Effector memory CD8-positive, alpha-beta T cell (primary cell): ENCODE measurements around the gene LRRC27.
"Not testable (repeated sequence)": the region's sequence is repeated elsewhere in the genome, so short reads cannot be mapped to it uniquely, and the experiment has no call there.

ENCODE experiments used
- ATAC-seq: fragments of 150-1000 bp; cut with Tn5 transposase; replicated peaks from 2 replicates; pipeline ENCODE4 v1.10.0; 2021; ENCODE audit warnings: mild to moderate bottlenecking, moderate library complexity
- DNase-seq, 3 experiments: peaks; one replicate each; pipeline ENCODE4 v3.0.0; 2021
- H3K27ac Mint-ChIP-seq, 2 donors: one replicate each; pipeline ENCODE4 v1.8.0; 2022; ENCODE audit warnings: mild to moderate bottlenecking in 2 of 2, mixed read lengths in 2 of 2, moderate library complexity in 2 of 2
- H3K27me3 Mint-ChIP-seq, 2 donors: one replicate each; pipeline ENCODE4 v1.8.0; 2022; ENCODE audit warnings: mixed read lengths in 2 of 2
- H3K36me3 Mint-ChIP-seq: one replicate; pipeline ENCODE4 v1.8.0; 2022; ENCODE audit warnings: mild to moderate bottlenecking, moderate library complexity, mixed read lengths; ENCODE audit not compliant: insufficient read depth
- H3K4me1 Mint-ChIP-seq, 2 donors: one replicate each; pipeline ENCODE4 v1.8.0; 2022; ENCODE audit warnings: low read depth in 2 of 2, mixed read lengths in 2 of 2
- H3K4me3 Mint-ChIP-seq, 2 donors: one replicate each; pipeline ENCODE4 v1.8.0; 2022; ENCODE audit warnings: mild to moderate bottlenecking in 2 of 2, mixed read lengths in 2 of 2, moderate library complexity in 2 of 2
- H3K9me3 Mint-ChIP-seq, 2 donors: one replicate each; pipeline ENCODE4 v1.8.0; 2022; ENCODE audit warnings: mixed read lengths in 2 of 2

Gene LRRC27

GRCh38 chr10:132330486-132330833 lies 1.5 kb upstream of the LRRC27 start:
- H3K27me3 Mint-ChIP-seq: no peaks in the 10 kb centered on the region
- peaks cover 30 to 51% of the 10 kb centered on the region in 2 donors for H3K4me1 Mint-ChIP-seq
- peak overlapping the region; percentile 89 to 92 for H3K4me3 Mint-ChIP-seq
- no peaks in the 10 kb centered on the region for H3K9me3 Mint-ChIP-seq
- H3K36me3 Mint-ChIP-seq: peaks cover 39% of the 10 kb centered on the region
- peak overlapping the region; percentile 88 to 89 for H3K27ac Mint-ChIP-seq
- no peak for DNase-seq
- ATAC-seq: no peak

DNA sequence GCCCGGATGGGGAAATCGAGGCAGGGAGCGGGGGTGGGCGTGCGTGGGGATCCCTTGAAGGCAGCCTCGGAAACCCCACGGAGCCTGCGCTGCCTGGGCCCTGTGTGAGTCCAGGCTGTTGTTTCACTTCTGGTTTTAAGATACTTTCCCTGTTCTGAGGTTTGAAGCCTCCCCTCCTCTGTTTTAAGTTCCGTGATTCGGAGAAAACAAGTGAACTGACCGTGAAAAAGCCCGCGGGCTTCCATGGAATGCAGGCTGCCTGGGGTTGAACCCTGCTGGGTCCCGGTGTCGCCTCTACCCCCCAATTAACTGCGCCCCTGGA lies 401 bp downstream of the LRRC27 start:
- peak; percentile 29 for ATAC-seq
- peaks cover 38 to 55% of the 10 kb centered on the region in 2 donors for H3K4me1 Mint-ChIP-seq
- no peak for DNase-seq
- no peaks in the 10 kb centered on the region for H3K9me3 Mint-ChIP-seq
- peak overlapping the region; percentile 89 to 92 for H3K4me3 Mint-ChIP-seq
- peak overlapping the region; percentile 89 to 91 for H3K27ac Mint-ChIP-seq
- H3K36me3 Mint-ChIP-seq: peaks cover 35% of the 10 kb centered on the region
- H3K27me3 Mint-ChIP-seq: no peaks in the 10 kb centered on the region

DNA sequence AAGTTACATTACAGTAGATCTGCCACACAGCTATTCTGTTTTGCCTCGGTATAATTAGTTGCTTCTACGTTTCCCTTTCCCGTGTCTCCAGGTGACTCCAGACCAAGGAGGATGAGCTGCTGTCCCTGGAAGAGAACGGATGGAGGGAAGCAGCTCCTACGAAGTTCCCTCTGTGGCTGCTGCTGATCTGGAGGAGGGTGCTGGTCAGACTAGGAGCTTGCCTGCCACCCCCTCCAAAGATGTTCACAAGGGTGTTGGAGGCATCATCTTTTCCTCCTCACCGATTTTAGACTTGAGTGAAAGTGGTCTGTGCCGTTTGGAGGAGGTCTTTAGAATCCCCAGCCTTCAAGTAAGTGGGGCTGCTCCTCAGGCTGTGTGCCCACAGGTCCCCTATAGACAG lies 1.4 kb downstream of the LRRC27 start:
- H3K27me3 Mint-ChIP-seq: no peaks in the 10 kb centered on the region
- H3K27ac Mint-ChIP-seq: peak overlapping the region; percentile 21 to 89
- H3K36me3 Mint-ChIP-seq: peaks cover 30% of the 10 kb centered on the region
- peaks cover 33 to 50% of the 10 kb centered on the region in 2 donors for H3K4me1 Mint-ChIP-seq
- no peak for DNase-seq
- H3K9me3 Mint-ChIP-seq: no peaks in the 10 kb centered on the region
- peak overlapping the region; percentile 89 to 92 for H3K4me3 Mint-ChIP-seq
- ATAC-seq: no peak

DNA sequence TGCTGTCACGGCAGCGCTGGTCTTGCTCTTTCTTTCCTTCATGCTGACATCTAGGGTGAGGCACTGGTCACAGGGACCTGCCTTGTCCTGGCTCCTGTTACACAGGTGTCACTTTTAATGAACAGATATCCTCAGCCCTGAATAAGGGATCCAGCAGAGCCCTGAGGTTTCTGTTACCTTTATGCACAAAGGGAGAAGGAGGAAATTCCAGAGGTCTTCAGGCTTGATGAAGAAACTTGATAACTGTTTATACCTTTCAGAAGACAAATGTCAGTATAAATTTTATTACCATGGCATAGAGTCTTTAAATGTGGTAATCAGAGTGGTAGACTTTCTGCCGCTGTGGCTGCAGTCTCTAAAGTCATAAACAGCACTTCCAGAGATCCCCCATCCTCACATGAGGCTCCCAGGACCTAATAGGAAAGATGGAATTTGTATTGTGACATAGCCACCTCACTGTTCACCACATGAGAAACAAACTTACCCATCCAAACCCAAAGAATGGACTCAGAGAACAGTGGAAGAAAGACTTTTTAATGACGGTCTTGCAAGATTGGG lies 2.7 kb downstream of the LRRC27 start:
- DNase-seq (no peak), ATAC-seq (no peak)
- Mint-ChIP-seq H3K27ac (no peak overlapping the region), H3K9me3 (no peaks in the 10 kb centered on the region), H3K27me3 (no peaks in the 10 kb centered on the region), H3K4me3 (no peak overlapping the region), H3K36me3 (peaks cover 30% of the 10 kb centered on the region), H3K4me1 (peaks cover 25 to 40% of the 10 kb centered on the region in 2 donors)

DNA sequence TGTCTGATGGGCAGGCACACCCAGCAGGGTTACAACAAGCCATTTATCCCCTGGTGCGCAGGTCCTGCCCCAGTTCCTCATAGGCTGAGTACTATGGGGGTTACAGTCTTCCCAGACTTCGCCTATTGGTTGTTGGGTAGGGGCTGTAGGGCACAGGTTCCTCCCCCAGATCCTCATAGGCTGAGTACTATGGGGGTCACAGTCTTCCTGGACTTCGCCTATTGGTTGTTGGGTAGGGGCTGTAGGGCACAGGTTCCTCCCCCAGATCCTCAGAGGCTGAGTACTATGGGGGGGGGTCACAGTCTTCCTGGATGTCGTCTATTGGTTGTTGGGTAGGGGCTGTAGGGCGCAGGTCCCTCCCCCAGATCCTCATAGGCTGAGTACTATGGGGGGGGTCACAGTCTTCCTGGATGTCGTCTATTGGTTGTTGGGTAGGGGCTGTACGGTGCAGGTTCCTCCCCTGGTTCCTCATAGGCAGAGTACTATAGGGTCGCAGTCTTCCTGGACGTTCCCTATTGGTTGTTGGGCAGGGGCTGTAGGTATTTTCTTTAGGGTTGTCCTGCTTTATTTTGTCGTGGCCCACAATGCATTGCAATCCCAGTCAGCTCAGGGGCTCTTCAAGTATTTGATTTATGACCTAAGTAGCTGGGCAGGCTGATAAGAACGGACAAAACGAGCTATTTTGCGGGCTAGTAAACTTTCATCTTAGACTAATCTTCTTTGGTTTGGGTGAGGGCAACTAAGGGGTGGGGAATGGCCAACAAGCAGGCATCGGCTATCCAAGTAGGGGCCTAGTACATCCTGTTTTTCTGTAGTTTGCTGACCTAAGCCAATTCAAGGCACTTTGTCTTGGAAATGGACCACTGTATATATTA lies 3.4 kb downstream of the LRRC27 start:
- Mint-ChIP-seq H3K27me3 (no peaks in the 10 kb centered on the region), H3K36me3 (peaks cover 26% of the 10 kb centered on the region), H3K4me3 (peak overlapping the region; percentile 82 to 84), H3K4me1 (peaks cover 18 to 33% of the 10 kb centered on the region in 2 donors), H3K27ac (no peak overlapping the region), H3K9me3 (no peaks in the 10 kb centered on the region)
- DNase-seq (no peak), ATAC-seq (no peak)

DNA sequence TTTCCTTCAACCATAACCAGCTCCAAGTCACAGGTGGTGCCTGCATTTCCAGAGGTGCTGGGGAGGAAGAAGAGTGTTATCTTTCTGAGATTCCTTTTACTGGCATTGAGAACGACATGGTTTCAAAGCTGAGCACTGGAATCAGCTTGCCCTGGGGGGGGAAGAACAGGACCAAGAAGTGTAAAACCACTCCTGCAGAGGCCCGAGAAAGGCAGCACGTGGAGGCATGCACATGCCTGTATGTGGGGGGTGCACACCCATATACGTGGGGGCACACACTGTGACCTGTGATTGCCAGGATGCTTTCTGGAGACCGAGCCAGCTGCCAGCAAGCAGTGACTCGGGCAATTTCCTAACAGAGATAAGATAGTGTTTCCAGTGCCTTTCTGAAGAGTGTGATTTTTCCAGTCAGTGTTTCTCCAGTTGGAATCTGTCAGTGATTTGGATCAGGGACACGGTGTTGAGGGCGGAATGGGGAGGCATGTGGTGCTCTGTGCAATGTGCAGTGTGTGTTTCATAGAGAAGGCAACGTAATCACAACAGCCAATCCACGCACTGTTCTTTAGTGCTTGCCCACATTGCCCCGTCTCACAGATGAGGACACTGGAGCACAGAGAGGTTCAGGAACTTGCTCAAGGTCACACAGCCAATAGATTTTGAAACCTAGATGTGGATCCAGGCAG lies 4.2 kb downstream of the LRRC27 start:
- H3K4me1 Mint-ChIP-seq: peaks cover 17 to 31% of the 10 kb centered on the region in 2 donors
- peak overlapping the region; percentile 81 to 93 for H3K27ac Mint-ChIP-seq
- H3K27me3 Mint-ChIP-seq: no peaks in the 10 kb centered on the region
- H3K9me3 Mint-ChIP-seq: no peaks in the 10 kb centered on the region
- H3K4me3 Mint-ChIP-seq: peak overlapping the region; percentile 82 to 84
- H3K36me3 Mint-ChIP-seq: peaks cover 22% of the 10 kb centered on the region
- ATAC-seq (no peak), DNase-seq (no peak)

DNA sequence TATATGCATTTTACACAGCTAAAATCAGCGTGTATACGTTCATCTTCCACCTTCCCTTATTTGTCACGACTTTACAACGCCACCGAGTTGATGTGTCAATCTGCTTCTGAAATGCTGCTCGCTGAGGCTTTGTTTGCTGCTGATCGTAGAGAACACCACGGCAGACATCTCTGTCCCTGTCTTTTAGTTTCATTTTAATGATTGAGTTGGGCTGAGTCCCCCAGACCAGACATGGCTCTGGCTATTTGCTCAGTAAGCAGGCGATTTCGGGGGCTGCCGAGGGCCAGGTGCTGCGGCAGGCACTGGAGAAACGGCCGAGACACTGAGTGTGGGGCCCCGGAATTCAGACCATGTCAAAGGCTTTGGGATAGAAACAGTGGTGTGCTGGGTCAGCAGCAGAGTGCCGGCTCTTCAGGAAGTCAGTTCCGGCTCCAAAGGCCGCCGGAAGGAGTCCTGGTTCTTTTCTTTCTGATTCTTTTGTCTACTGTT lies 5.0 kb downstream of the LRRC27 start:
- peaks cover 14% of the 10 kb centered on the region for H3K36me3 Mint-ChIP-seq
- H3K4me1 Mint-ChIP-seq: peaks cover 15 to 23% of the 10 kb centered on the region in 2 donors
- DNase-seq (no peak), ATAC-seq (no peak)
- peak overlapping the region; percentile 81 to 93 for H3K27ac Mint-ChIP-seq
- no peaks in the 10 kb centered on the region for H3K9me3 Mint-ChIP-seq
- H3K27me3 Mint-ChIP-seq: no peaks in the 10 kb centered on the region
- H3K4me3 Mint-ChIP-seq: peak overlapping the region; percentile 82 to 84

DNA sequence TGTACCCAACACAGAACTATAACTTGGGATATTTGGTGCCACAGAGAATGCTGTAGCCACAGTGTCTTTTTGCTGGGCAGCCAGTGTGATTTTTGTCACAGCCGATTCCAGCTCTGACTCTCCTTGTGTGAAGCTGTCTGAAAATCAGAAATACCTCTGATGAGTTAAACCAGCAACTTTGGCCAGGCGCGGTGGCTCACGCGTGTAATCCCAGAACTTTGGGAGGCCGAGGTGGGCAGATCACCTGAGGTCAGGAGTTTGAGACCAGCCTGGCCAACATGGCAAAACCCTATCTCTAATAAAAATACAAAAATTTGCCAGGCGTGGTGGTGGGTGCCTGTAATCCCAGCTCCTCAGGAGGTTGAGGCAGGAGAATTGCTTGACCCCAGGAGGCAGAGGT lies 5.9 kb downstream of the LRRC27 start:
- not testable (repeated sequence) for H3K36me3 Mint-ChIP-seq, DNase-seq, H3K27me3 Mint-ChIP-seq, H3K9me3 Mint-ChIP-seq, ATAC-seq
- peak overlapping the region; percentile 82 to 84 for H3K4me3 Mint-ChIP-seq
- H3K4me1 Mint-ChIP-seq: peaks cover 10 to 18% of the 10 kb centered on the region in 2 donors
- H3K27ac Mint-ChIP-seq: peak overlapping the region in 1 of 2 donors; percentile 93

GRCh38 chr10:132338876-132339275 lies 6.9 kb downstream of the LRRC27 start:
- no peak for DNase-seq
- Mint-ChIP-seq H3K27ac (no peak overlapping the region), H3K36me3 (no peaks in the 10 kb centered on the region), H3K9me3 (no peaks in the 10 kb centered on the region), H3K4me3 (peak overlapping the region in 1 of 2 donors; percentile 33), H3K4me1 (peaks cover 9 to 12% of the 10 kb centered on the region in 2 donors), H3K27me3 (no peaks in the 10 kb centered on the region)
- no peak for ATAC-seq

- Mint-ChIP-seq H3K27me3 (no peaks in the 10 kb centered on the region), H3K4me3 (no peak overlapping the region), H3K27ac (no peak overlapping the region), H3K4me1 (peaks cover 9 to 12% of the 10 kb centered on the region in 2 donors), H3K9me3 (no peaks in the 10 kb centered on the region), H3K36me3 (no peaks in the 10 kb centered on the region)
- ATAC-seq (no peak), DNase-seq (no peak)
Observed at GRCh38 chr10:132339276-132339675, 7.3 kb downstream of the LRRC27 start.

DNA sequence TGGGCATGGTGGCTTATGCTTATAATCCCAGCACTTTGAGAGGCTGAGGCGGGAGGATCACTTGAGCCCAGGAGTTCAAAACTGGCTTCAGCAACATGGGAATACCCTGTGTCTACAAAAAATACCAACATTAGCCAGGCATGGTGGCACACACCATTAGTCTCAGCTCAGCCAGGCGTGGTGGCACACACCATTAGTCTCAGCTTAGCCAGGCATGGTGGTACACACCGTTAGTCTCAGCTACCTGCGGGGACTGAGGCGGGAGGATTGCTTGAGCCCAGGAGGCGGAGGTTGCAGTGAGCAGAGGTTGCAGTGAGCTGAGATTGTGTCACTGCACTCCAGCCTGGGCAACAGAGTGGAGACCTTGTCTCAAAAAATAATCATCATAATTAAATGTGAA lies 9.0 kb downstream of the LRRC27 start:
- Mint-ChIP-seq H3K27ac (no peak overlapping the region), H3K4me1 (peaks cover 9 to 12% of the 10 kb centered on the region in 2 donors), H3K36me3 (no peaks in the 10 kb centered on the region), H3K27me3 (no peaks in the 10 kb centered on the region), H3K9me3 (no peaks in the 10 kb centered on the region), H3K4me3 (no peak overlapping the region)
- no peak for ATAC-seq
- DNase-seq: no peak

DNA sequence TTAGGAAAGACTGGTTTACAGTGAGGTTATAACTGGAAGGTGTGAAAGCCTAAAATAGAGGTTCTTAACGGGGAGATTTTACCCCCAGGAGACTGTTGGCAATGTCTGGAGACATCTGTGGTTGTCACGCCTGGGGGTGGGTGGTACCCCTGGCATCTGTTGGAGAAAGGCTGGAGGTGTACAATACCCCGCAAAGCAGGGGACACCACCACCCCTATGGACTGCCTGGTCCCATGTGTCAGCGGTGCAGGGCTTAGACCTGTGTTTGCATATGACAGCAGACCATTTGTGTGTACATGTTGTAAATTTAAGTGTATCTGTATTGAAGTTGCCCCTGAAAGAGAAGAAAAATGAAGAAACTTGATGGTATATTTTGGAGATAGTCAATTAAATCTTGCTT lies 9.8 kb downstream of the LRRC27 start:
- no peak for DNase-seq
- H3K27me3 Mint-ChIP-seq: no peaks in the 10 kb centered on the region
- H3K9me3 Mint-ChIP-seq: no peaks in the 10 kb centered on the region
- H3K4me1 Mint-ChIP-seq: peaks cover 6 to 10% of the 10 kb centered on the region in 2 donors
- ATAC-seq: no peak
- H3K27ac Mint-ChIP-seq: no peak overlapping the region
- H3K36me3 Mint-ChIP-seq: no peaks in the 10 kb centered on the region
- no peak overlapping the region for H3K4me3 Mint-ChIP-seq

DNA sequence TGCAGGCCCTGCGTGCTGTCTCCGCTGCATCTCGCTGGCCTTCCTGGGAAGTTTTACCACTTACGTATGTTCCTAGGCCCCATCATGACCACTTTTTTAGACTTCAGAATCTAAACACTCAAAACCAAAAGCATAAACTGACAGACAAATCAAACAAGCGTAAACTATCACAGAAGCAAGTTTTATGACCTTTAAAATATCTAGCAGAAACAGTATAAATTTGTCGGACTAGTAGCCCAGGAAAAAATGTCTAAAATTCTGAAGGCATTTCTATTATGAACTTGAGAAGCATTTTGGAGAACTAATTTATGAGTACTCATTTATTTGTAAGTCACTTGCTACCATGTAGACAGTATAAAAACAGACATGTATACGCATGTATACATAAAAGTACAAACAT lies 10.6 kb downstream of the LRRC27 start:
- Mint-ChIP-seq H3K4me1 (peaks cover 0 to 6% of the 10 kb centered on the region in 2 donors), H3K27me3 (no peaks in the 10 kb centered on the region), H3K27ac (no peak overlapping the region), H3K4me3 (no peak overlapping the region), H3K36me3 (no peaks in the 10 kb centered on the region), H3K9me3 (no peaks in the 10 kb centered on the region)
- ATAC-seq (no peak), DNase-seq (no peak)
